ENCODE results near the gene SLC39A8.

Gene SLC39A8

DNA sequence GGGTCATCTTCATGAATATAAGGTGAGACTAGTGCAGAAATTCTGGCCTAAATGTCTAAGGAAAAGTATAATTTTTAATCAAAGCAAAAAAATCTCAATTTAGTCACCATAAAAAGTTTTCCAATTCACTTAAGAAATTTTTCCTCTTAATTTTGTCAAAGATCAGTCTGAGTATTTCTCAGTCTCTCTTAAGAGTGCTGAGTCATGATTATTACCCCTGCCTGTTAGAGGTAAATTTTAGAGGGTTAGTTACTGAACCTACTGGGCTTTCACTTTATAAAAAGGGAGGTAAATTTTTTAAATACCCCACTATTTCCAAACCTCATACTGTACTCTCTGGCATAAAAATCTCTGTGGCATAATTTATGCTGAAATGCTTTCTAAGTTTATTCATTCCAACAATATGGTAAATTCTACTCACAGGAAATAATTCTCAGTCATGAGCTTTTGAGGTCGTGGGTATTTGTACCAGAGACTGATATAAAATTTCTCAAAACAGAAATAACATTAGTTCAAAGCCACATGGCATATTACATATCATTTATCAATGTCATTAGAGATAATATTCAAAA is 122.4 kb downstream of the SLC39A8 start:
- H3K27me3 ChIP-seq (ENCODE audit: low read depth, low read length): no peaks in the 10 kb centered on the region
- H3K9me3 ChIP-seq (ENCODE audit: insufficient read depth, low read length): no peaks in the 10 kb centered on the region; the same call in 1 of the 2 replicates
- no peak overlapping the region for H2AFZ ChIP-seq (ENCODE audit: low read depth, low read length)
- no peak overlapping the region for H3K4me2 ChIP-seq (ENCODE audit: low read length)
- TF ChIP-seq, protein P1, sequence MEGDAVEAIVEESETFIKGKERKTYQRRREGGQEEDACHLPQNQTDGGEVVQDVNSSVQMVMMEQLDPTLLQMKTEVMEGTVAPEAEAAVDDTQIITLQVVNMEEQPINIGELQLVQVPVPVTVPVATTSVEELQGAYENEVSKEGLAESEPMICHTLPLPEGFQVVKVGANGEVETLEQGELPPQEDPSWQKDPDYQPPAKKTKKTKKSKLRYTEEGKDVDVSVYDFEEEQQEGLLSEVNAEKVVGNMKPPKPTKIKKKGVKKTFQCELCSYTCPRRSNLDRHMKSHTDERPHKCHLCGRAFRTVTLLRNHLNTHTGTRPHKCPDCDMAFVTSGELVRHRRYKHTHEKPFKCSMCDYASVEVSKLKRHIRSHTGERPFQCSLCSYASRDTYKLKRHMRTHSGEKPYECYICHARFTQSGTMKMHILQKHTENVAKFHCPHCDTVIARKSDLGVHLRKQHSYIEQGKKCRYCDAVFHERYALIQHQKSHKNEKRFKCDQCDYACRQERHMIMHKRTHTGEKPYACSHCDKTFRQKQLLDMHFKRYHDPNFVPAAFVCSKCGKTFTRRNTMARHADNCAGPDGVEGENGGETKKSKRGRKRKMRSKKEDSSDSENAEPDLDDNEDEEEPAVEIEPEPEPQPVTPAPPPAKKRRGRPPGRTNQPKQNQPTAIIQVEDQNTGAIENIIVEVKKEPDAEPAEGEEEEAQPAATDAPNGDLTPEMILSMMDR (IDR thresholded peaks at IDR 0.05; ENCODE audit: low read depth, low read length): no peak
- TF ChIP-seq EZH2phosphoT487 (IDR thresholded peaks at IDR 0.05; ENCODE audit: low read depth): no peak
- no peaks in the 10 kb centered on the region for H3K36me3 ChIP-seq (replicated peaks; ENCODE audit: low read depth, low read length)
- no peak overlapping the region for H3K9ac ChIP-seq (ENCODE audit: low read length)
- H4K20me1 ChIP-seq (ENCODE audit: insufficient read depth, low read length): no peaks in the 10 kb centered on the region
- no peak overlapping the region for H3K4me3 ChIP-seq (ENCODE audit: low read length)
- H3K79me2 ChIP-seq (ENCODE audit: low read length): no peaks in the 10 kb centered on the region
- H3K27ac ChIP-seq (ENCODE audit: low read length): no peak overlapping the region
- H3K4me1 ChIP-seq (ENCODE audit: low read length): no peaks in the 10 kb centered on the region

DNA sequence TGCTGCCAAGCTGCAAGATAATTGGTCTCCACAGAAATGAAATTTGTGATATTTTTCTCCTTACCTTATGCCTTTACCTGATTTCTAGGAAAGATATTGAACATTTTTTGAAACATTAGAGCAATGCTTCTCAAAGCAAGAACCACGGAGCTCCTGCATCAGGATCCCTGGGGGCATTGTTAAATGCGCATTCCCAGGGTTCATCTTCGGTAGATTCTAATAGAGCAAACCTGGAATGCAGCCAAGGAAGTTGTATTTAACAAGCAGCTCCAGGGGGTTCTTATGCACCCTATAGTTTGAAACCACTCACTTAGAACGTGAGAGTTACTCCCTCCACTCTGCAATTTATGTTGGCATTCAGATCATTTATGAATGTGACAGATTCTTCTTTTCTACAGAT is 126.2 kb downstream of the SLC39A8 start:
- no peak overlapping the region for H3K4me3 ChIP-seq (ENCODE audit: low read length)
- no peak overlapping the region for H3K9ac ChIP-seq (ENCODE audit: low read length)
- H3K27ac ChIP-seq (ENCODE audit: low read length): no peak overlapping the region
- H3K4me2 ChIP-seq (ENCODE audit: low read length): no peak overlapping the region
- H4K20me1 ChIP-seq (ENCODE audit: insufficient read depth, low read length): no peaks in the 10 kb centered on the region
- TF ChIP-seq, protein P1 (IDR thresholded peaks at IDR 0.05; ENCODE audit: low read depth, low read length): no peak
- TF ChIP-seq EZH2phosphoT487 (IDR thresholded peaks at IDR 0.05; ENCODE audit: low read depth): no peak
- no peaks in the 10 kb centered on the region for H3K4me1 ChIP-seq (ENCODE audit: low read length)
- H3K9me3 ChIP-seq (ENCODE audit: insufficient read depth, low read length): no peaks in the 10 kb centered on the region
- H3K27me3 ChIP-seq (ENCODE audit: low read depth, low read length): no peaks in the 10 kb centered on the region
- no peaks in the 10 kb centered on the region for H3K79me2 ChIP-seq (ENCODE audit: low read length)
- no peaks in the 10 kb centered on the region for H3K36me3 ChIP-seq (replicated peaks; ENCODE audit: low read depth, low read length)
- H2AFZ ChIP-seq (ENCODE audit: low read depth, low read length): no peak overlapping the region

DNA sequence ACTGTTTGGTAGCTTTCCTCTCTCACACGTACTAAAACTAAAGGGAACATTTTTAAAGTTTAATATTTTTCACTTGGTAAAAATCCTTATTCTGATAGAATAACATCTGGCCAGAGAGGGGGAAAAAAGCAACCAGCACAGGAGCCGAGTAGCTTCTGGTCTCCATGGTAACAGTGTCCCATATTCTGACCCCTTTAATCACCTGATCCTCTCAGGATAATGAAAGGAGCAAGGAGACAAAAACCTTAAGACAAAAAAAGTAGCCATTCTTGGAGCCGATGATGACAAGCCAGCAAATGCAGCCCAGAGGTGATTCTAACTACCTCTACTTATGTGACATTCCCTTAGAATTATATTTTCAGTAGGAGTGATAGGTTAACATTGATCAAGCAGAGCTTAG is 126.6 kb downstream of the SLC39A8 start:
- Histone ChIP-seq H3K36me3 (replicated peaks; ENCODE audit: low read depth, low read length) (no peaks in the 10 kb centered on the region), H3K9ac (ENCODE audit: low read length) (no peak overlapping the region), H3K9me3 (ENCODE audit: insufficient read depth, low read length) (no peaks in the 10 kb centered on the region), H3K79me2 (ENCODE audit: low read length) (no peaks in the 10 kb centered on the region), H3K27me3 (ENCODE audit: low read depth, low read length) (no peaks in the 10 kb centered on the region), H4K20me1 (ENCODE audit: insufficient read depth, low read length) (no peaks in the 10 kb centered on the region), H3K4me1 (ENCODE audit: low read length) (no peaks in the 10 kb centered on the region), H3K4me3 (ENCODE audit: low read length) (no peak overlapping the region), H2AFZ (ENCODE audit: low read depth, low read length) (no peak overlapping the region), H3K4me2 (ENCODE audit: low read length) (no peak overlapping the region), H3K27ac (ENCODE audit: low read length) (no peak overlapping the region)
- no peak for TF ChIP-seq EZH2phosphoT487 (IDR thresholded peaks at IDR 0.05; ENCODE audit: low read depth)
- TF ChIP-seq, protein P1 (IDR thresholded peaks at IDR 0.05; ENCODE audit: low read depth, low read length): no peak

DNA sequence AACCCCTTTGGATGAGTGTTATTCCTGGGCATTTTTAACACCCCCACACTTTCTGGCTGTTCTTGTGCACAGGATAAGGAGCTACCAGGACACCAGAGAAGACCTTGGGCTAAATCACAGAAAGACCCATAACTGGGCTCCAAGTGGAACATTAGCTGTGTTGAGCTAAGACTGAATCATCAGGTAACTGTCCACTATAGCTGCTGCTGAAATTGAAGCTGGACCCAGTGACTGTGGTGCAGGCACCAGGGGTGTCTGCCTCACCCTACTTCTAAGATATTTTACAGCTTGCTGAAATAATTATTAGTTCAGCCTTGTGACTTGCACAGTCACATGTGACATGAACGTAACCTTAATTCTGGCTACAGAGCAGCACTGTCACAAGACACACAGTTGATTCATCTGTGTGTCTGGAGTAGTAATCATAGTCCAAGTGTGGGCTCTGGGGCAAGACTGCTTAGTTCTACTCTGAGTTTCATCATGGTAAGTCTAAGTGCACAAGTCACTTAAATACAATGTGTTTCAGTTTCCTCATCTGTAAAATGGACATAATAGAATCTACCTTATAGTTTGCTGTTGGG is 127.4 kb downstream of the SLC39A8 start:
- TF ChIP-seq, protein P1 (IDR thresholded peaks at IDR 0.05; ENCODE audit: low read depth, low read length): no peak
- TF ChIP-seq EZH2phosphoT487 (IDR thresholded peaks at IDR 0.05; ENCODE audit: low read depth): no peak
- Histone ChIP-seq H3K9ac (ENCODE audit: low read length) (no peak overlapping the region), H3K27ac (ENCODE audit: low read length) (no peak overlapping the region), H3K9me3 (ENCODE audit: insufficient read depth, low read length) (no peaks in the 10 kb centered on the region), H2AFZ (ENCODE audit: low read depth, low read length) (no peak overlapping the region), H3K4me2 (ENCODE audit: low read length) (no peak overlapping the region), H4K20me1 (ENCODE audit: insufficient read depth, low read length) (no peaks in the 10 kb centered on the region), H3K4me1 (ENCODE audit: low read length) (no peaks in the 10 kb centered on the region), H3K27me3 (ENCODE audit: low read depth, low read length) (no peaks in the 10 kb centered on the region), H3K79me2 (ENCODE audit: low read length) (no peaks in the 10 kb centered on the region), H3K4me3 (ENCODE audit: low read length) (no peak overlapping the region), H3K36me3 (replicated peaks; ENCODE audit: low read depth, low read length) (no peaks in the 10 kb centered on the region)

All from OCI-LY3 (cell line).